NCI-H1436 (cell line): ENCODE data around the gene DACT3.

ENCODE experiments used
- DNase-seq: peaks from one replicate; lab custom pipeline; 2025; lab: John Stamatoyannopoulos, UW

The DACT3 gene

GRCh38 chr19:46611776-46612175 is 49.2 kb downstream of the DACT3 start:
- DNase-seq: no peak

- no peak for DNase-seq
These were observed 49.9 kb downstream of the DACT3 start for GRCh38 chr19:46610851-46611770.

GRCh38 chr19:46610413-46610775 is 50.6 kb downstream of the DACT3 start:
- DNase-seq: no peak

- DNase-seq: no peak
These were observed 51.2 kb downstream of the DACT3 start for GRCh38 chr19:46609511-46610412.

GRCh38 chr19:46608581-46609345 is 52.2 kb downstream of the DACT3 start:
- DNase-seq: no peak

GRCh38 chr19:46608178-46608577 is 52.8 kb downstream of the DACT3 start:
- no peak for DNase-seq

GRCh38 chr19:46607448-46607841 is 53.5 kb downstream of the DACT3 start:
- no peak for DNase-seq

GRCh38 chr19:46606681-46607447 is 54.1 kb downstream of the DACT3 start:
- DNase-seq: no peak

GRCh38 chr19:46606019-46606418 is 55.0 kb downstream of the DACT3 start:
- no peak for DNase-seq

GRCh38 chr19:46605356-46605821 is 55.6 kb downstream of the DACT3 start:
- DNase-seq: no peak

GRCh38 chr19:46604781-46605355 is 56.1 kb downstream of the DACT3 start:
- DNase-seq: no peak

GRCh38 chr19:46603752-46604231 is 57.2 kb downstream of the DACT3 start:
- DNase-seq: no peak

GRCh38 chr19:46603195-46603637 is 57.8 kb downstream of the DACT3 start:
- no peak for DNase-seq

- DNase-seq: no peak
These were observed 58.4 kb downstream of the DACT3 start for GRCh38 chr19:46602392-46603194.

- no peak for DNase-seq
These were observed 59.4 kb downstream of the DACT3 start, which contains the start of gene CALM3 for GRCh38 chr19:46601318-46602224. CALM3 (plus strand) TSS chr19:46601330; CDS start chr19:46601435, 105 bp downstream.

- peak; percentile 96 for DNase-seq
These were observed 60.3 kb downstream of the DACT3 start for GRCh38 chr19:46600384-46601317.

- no peak for DNase-seq
These were observed 61.1 kb downstream of the DACT3 start for GRCh38 chr19:46599716-46600373.
